Smooth muscle cell (in vitro differentiated cells): ENCODE measurements around the gene DAAM1. TPM values are rescaled to one million over a fixed set of nuclear protein-coding genes. Genes with fewer than 3 reads are reported as not detected.

Source experiments
- DNase-seq: peaks from one replicate; lab custom pipeline; 2025; ENCODE audit not compliant: unreplicated experiment; lab: John Stamatoyannopoulos, UW
- H2AFZ ChIP-seq: fragments of 200-600 bp; sonication (generic); 2 replicates; pipeline ENCODE4 v1.6.0; 2016; ENCODE audit warnings: antibody characterized with exemption, low read depth, mild to moderate bottlenecking
- H3F3A ChIP-seq: fragments of 200-600 bp; sonication (generic); 2 replicates; pipeline ENCODE4 v1.6.0; 2017; ENCODE audit warnings: antibody characterized with exemption, low read depth
- H3K27ac ChIP-seq: fragments of 200-600 bp; sonication (generic); 2 replicates; pipeline ENCODE4 v1.5.1; 2016; ENCODE audit warnings: low read depth, mild to moderate bottlenecking
- H3K27me3 ChIP-seq: fragments of 200-600 bp; sonication (generic); 2 replicates; pipeline ENCODE4 v1.6.1; 2016; ENCODE audit warnings: low read depth, mild to moderate bottlenecking
- H3K36me3 ChIP-seq: fragments of 200-600 bp; sonication (generic); 2 replicates; pipeline ENCODE4 v1.5.1; 2016; ENCODE audit warnings: low read depth
- H3K4me1 ChIP-seq: fragments of 200-600 bp; sonication (generic); 2 replicates; pipeline ENCODE4 v1.5.1; 2016; ENCODE audit warnings: low read depth
- H3K4me2 ChIP-seq: fragments of 200-600 bp; sonication (generic); 2 replicates; pipeline ENCODE4 v1.6.0; 2016; ENCODE audit warnings: mild to moderate bottlenecking
- H3K4me3 ChIP-seq: fragments of 200-600 bp; sonication (generic); 2 replicates; pipeline ENCODE4 v1.5.1; 2016; ENCODE audit warnings: mild to moderate bottlenecking
- H3K79me2 ChIP-seq: fragments of 200-600 bp; sonication (generic); 2 replicates; pipeline ENCODE4 v1.6.0; 2016; ENCODE audit warnings: low read depth, mild to moderate bottlenecking
- H3K9ac ChIP-seq: fragments of 200-600 bp; sonication (generic); 2 replicates; pipeline ENCODE4 v1.6.0; 2016; ENCODE audit warnings: low read depth
- H3K9me3 ChIP-seq: fragments of 200-600 bp; sonication (generic); replicated peaks from 2 replicates; pipeline ENCODE4 v1.5.1; 2016; ENCODE audit warnings: low read depth
- H4K20me1 ChIP-seq: fragments of 200-600 bp; sonication (generic); 2 replicates; pipeline ENCODE4 v1.6.0; 2016; ENCODE audit warnings: low read depth
- CTCF ChIP-seq: fragments of 200-600 bp; sonication (generic); IDR thresholded peaks from 2 replicates; pipeline ENCODE4 v1.5.1; 2017; ENCODE audit warnings: borderline replicate concordance, mild to moderate bottlenecking, antibody characterized with exemption; ENCODE audit not compliant: insufficient read depth, poor library complexity, severe bottlenecking
- WGBS: methylation state at CpG from one replicate; pipeline ENCODE4 v1.1.7; 2016; ENCODE audit warnings: low lambda C conversion rate; 5-methylcytosine and 5-hydroxymethylcytosine counted together
- polyA plus RNA-seq: library from polyadenylated mRNA; unstranded; fragments of >200 nt; fragmentation: Nextera tagmentation; extraction: Ambion mirVana; gene quantifications from 2 replicates; pipeline ENCODE4 v1.2.1, GENCODE V29; 2016
- total RNA-seq: library from RNA; depleted of rRNA; stranded (reverse); fragments of >200 nt; gene quantifications from 2 replicates; pipeline ENCODE4 v1.2.3, GENCODE V29; 2014

The DAAM1 gene
- total and polyA plus RNA-seq, 2 experiments from 2014 or later, result 10.9 to 46.4 TPM

- no peaks in the 10 kb centered on the region for H3K27me3 ChIP-seq
- no peak for DNase-seq
- no peaks in the 10 kb centered on the region for H3K4me1 ChIP-seq
- no peak for TF ChIP-seq CTCF
- no peaks in the 10 kb centered on the region for H3K79me2 ChIP-seq
- no peak overlapping the region for H3K9ac ChIP-seq
- H3K27ac ChIP-seq, result no peak overlapping the region
- H4K20me1 ChIP-seq, result no peaks in the 10 kb centered on the region
- H2AFZ ChIP-seq, result no peak overlapping the region
- H3K4me2 ChIP-seq, result no peak overlapping the region
- H3K9me3 ChIP-seq, result no peaks in the 10 kb centered on the region
- no peaks in the 10 kb centered on the region for H3K36me3 ChIP-seq
- 34% methylated on average over 2 of the region's 2 CpGs for WGBS
- H3F3A ChIP-seq, result no peaks in the 10 kb centered on the region
- no peak overlapping the region for H3K4me3 ChIP-seq
Measured at GRCh38 chr14:59146484-59146883, 42.0 kb upstream of the DAAM1 start.

GRCh38 chr14:59147007-59147406 lies 41.5 kb upstream of the DAAM1 start:
- no peak overlapping the region for H2AFZ ChIP-seq
- TF ChIP-seq CTCF, result no peak
- no peaks in the 10 kb centered on the region for H3K9me3 ChIP-seq
- H3K4me3 ChIP-seq, result no peak overlapping the region
- no peaks in the 10 kb centered on the region for H3K79me2 ChIP-seq
- H3K36me3 ChIP-seq, result no peaks in the 10 kb centered on the region
- H3K4me1 ChIP-seq, result no peaks in the 10 kb centered on the region
- H4K20me1 ChIP-seq, result no peaks in the 10 kb centered on the region
- H3K9ac ChIP-seq, result no peak overlapping the region
- DNase-seq, result no peak
- no peaks in the 10 kb centered on the region for H3K27me3 ChIP-seq
- H3F3A ChIP-seq, result no peaks in the 10 kb centered on the region
- no peak overlapping the region for H3K4me2 ChIP-seq
- no peak overlapping the region for H3K27ac ChIP-seq
- WGBS, result 61% methylated on average over 1 of the region's 1 CpG

GRCh38 chr14:59148334-59148900 lies 40.0 kb upstream of the DAAM1 start:
- Histone ChIP-seq H3K27me3 (no peaks in the 10 kb centered on the region), H3K4me1 (no peaks in the 10 kb centered on the region), H3F3A (no peaks in the 10 kb centered on the region), H3K9ac (no peak overlapping the region), H3K4me3 (no peak overlapping the region), H3K36me3 (no peaks in the 10 kb centered on the region), H3K27ac (no peak overlapping the region), H2AFZ (no peak overlapping the region), H3K4me2 (no peak overlapping the region), H3K79me2 (no peaks in the 10 kb centered on the region), H4K20me1 (no peaks in the 10 kb centered on the region), H3K9me3 (no peaks in the 10 kb centered on the region)
- no peak for DNase-seq
- TF ChIP-seq CTCF, result no peak
- WGBS, result 62% methylated on average over 4 of the region's 4 CpGs

- no peaks in the 10 kb centered on the region for H3F3A ChIP-seq
- no peak overlapping the region for H3K27ac ChIP-seq
- no peaks in the 10 kb centered on the region for H3K27me3 ChIP-seq
- no peak overlapping the region for H3K4me3 ChIP-seq
- H3K79me2 ChIP-seq, result no peaks in the 10 kb centered on the region
- H3K4me2 ChIP-seq, result no peak overlapping the region
- no peaks in the 10 kb centered on the region for H4K20me1 ChIP-seq
- 98% methylated on average over 2 of the region's 2 CpGs for WGBS
- H3K4me1 ChIP-seq, result no peaks in the 10 kb centered on the region
- no peaks in the 10 kb centered on the region for H3K9me3 ChIP-seq
- H3K36me3 ChIP-seq, result no peaks in the 10 kb centered on the region
- no peak for TF ChIP-seq CTCF
- H2AFZ ChIP-seq, result no peak overlapping the region
- H3K9ac ChIP-seq, result no peak overlapping the region
- DNase-seq, result no peak
Measured at GRCh38 chr14:59150990-59151389, 37.5 kb upstream of the DAAM1 start.
